Pancreas (tissue), 10 donors: ENCODE data around the gene SLC16A10. TPM values are rescaled to one million over a fixed set of nuclear protein-coding genes. Genes with fewer than 3 reads are reported as not detected.

Experiments used
- ATAC-seq, 4 donors: fragments of 200-7000 bp; cut with Tn5 transposase; one replicate each; pipeline versions ENCODE4 v1.8.0 to v1.9.1; 2020; ENCODE audit warnings: mild to moderate bottlenecking in 4 of 4, moderate library complexity in 4 of 4
- DNase-seq, 6 donors: peaks; one replicate each; pipeline ENCODE4 v3.0.0-alpha.2; 2020
- FAIRE-seq: peaks from 2 replicates; lab custom pipeline; 2012; peaks lifted over from hg19 to GRCh38; lab: Jason Lieb, UNC
- H3K27ac ChIP-seq, 4 donors: fragments of 200-600 bp; sonication (generic); 1 replicate in 3 of 4; 2 replicates in 1 of 4; pipeline versions ENCODE4 v1.5.0 to v1.8.0; 2020
- H3K27me3 ChIP-seq, 4 donors: fragments of 200-600 bp; one replicate each; pipeline ENCODE4 v1.8.0; 2021
- H3K36me3 ChIP-seq, 3 donors: fragments of 200-600 bp; sonication (generic) in 1 of 3; one replicate each; pipeline versions ENCODE4 v1.5.0 to v1.8.0; 2020 to 2021
- H3K4me1 ChIP-seq, 3 donors: fragments of 200-600 bp; one replicate each; pipeline ENCODE4 v1.8.0; 2021
- H3K4me3 ChIP-seq, 4 donors: fragments of 200-600 bp; sonication (generic) in 2 of 4; one replicate each; pipeline versions ENCODE4 v1.5.0 to v1.8.0; 2020 to 2021
- H3K9me3 ChIP-seq, 4 donors: fragments of 200-600 bp; one replicate each; pipeline ENCODE4 v1.8.0; 2021
- WGBS, 2 donors: extraction: QIAGEN DNeasy Blood & Tissue Kit; methylation state at CpG; one replicate each; pipeline ENCODE4 v1.1.7; 2013; 5-methylcytosine and 5-hydroxymethylcytosine counted together
- intact Hi-C, 3 donors: fragments of 100-400 bp; cut with DNase I; formaldehyde crosslinking; loops; one replicate each; pipeline versions ENCODE4 v1.11.1 to v1.14.2; 2022
- polyA plus RNA-seq, 2 donors: library from polyadenylated mRNA; stranded (reverse); fragments of 200-250 nt; gene quantifications; one replicate each; pipeline ENCODE4 v1.2.3, GENCODE V29; 2013
- total RNA-seq, 6 donors: library from RNA; stranded (reverse); fragmentation: NEBNext Ultra II Directional in 4 of 6; extraction: Animal tissue kit (Norgen Biotek cat#: 25700) in 4 of 6; gene quantifications; one replicate each; pipeline versions ENCODE4 v1.2.1 to v1.2.4, GENCODE V29; 2021 to 2023
- TF ChIP-seq, protein P1 (sequence below), 4 donors: fragments of 200-600 bp; sonication (generic) in 3 of 4; IDR thresholded peaks; one replicate each; pipeline versions ENCODE4 v1.5.0 to v1.8.0; 2021; ENCODE audit warnings: antibody characterized with exemption in 4 of 4
- donor health status: healthy with polysubstance abuse.
- donor health status: DM: no; HTN: no; CAD: no; lungs with moderate emphysema.
- donor health status: DM: no; HTN: no; CAD: no.
- donor health status: control.
- donor health status: control.
- donor health status: Bipolar disorder and iron deficiency.
- donor health status: DM: yes; HTN: yes; CAD: no.
- donor health status: DM: no; HTN: no; CAD: no.
- donor health status: DM: no; HTN: no; CAD: no.
- donor health status: DM: yes; HTN: yes; CAD: no.

Gene SLC16A10
- total and polyA plus RNA-seq, 8 donors: 5.1 to 48.8 (median 30.0) TPM

DNA sequence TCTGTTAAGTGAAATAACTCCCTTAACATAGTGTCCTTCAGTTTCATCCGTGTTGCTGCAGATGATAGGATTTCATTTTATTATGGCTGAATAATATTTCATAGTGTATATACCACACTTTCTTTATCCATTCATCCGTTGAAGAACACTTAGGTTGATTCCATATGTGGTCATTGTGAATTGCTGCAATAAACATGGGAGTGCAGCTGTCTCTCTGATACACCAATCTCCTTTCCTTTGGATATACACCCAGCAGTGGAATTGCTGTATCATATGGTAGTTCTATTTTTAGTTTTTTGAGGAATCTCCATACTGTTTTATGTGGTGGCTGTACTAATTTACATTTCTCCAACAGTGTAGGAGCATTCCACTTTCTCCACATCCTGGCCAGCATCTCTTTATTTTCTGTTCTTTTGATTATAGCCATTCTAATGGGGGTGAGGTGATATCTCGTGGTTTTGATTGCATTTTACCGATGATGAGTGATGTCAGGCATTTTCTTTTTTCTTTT lies 193.2 kb downstream of the SLC16A10 start:
- FAIRE-seq: no peak
- TF ChIP-seq, protein P1, sequence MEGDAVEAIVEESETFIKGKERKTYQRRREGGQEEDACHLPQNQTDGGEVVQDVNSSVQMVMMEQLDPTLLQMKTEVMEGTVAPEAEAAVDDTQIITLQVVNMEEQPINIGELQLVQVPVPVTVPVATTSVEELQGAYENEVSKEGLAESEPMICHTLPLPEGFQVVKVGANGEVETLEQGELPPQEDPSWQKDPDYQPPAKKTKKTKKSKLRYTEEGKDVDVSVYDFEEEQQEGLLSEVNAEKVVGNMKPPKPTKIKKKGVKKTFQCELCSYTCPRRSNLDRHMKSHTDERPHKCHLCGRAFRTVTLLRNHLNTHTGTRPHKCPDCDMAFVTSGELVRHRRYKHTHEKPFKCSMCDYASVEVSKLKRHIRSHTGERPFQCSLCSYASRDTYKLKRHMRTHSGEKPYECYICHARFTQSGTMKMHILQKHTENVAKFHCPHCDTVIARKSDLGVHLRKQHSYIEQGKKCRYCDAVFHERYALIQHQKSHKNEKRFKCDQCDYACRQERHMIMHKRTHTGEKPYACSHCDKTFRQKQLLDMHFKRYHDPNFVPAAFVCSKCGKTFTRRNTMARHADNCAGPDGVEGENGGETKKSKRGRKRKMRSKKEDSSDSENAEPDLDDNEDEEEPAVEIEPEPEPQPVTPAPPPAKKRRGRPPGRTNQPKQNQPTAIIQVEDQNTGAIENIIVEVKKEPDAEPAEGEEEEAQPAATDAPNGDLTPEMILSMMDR (IDR thresholded peaks at IDR 0.05): no peak
- intact Hi-C loops: no loop called here
- Histone ChIP-seq H3K27ac (no peak overlapping the region), H3K4me1 (no peaks in the 10 kb centered on the region), H3K9me3 (no peaks in the 10 kb centered on the region), H3K4me3 (no peak overlapping the region), H3K36me3 (peaks cover 0 to 12% (median 0%) of the 10 kb centered on the region in 3 donors), H3K27me3 (no peaks in the 10 kb centered on the region)
- no peak for DNase-seq
- ATAC-seq: no peak
- 96 to 98% methylated on average over 4 of the region's 4 CpGs for WGBS, 2 donors

Other genes with a start within 250 kb of the SLC16A10 start
- 10 to 100 TPM; 15.4 to 30.1 (median 25.5) TPM for gene AMD1, start 212.7 kb upstream of the SLC16A10 start, total RNA-seq
- gene AMD1, start 212.7 kb upstream of the SLC16A10 start, polyA plus RNA-seq: 10 to 100 TPM; 11.3 to 24.0 TPM
- gene GTF3C6, start 128.8 kb upstream of the SLC16A10 start, total RNA-seq: 10 to 100 TPM; 14.8 to 35.2 (median 21.0) TPM
- gene GTF3C6, start 128.8 kb upstream of the SLC16A10 start, polyA plus RNA-seq: 10 to 100 TPM; 31.7 to 37.1 TPM
- gene RPF2, start 105.5 kb upstream of the SLC16A10 start, total RNA-seq: 10 to 100 TPM; 10.5 to 21.0 (median 15.6) TPM
- 10 to 100 TPM; 16.9 TPM for gene RPF2, start 105.5 kb upstream of the SLC16A10 start, polyA plus RNA-seq